CD4-positive, alpha-beta T cell treated with Interleukin-15 for 4 hours (primary cell): ENCODE measurements around the gene KLC3.

ENCODE experiments used
- DNase-seq: peaks from one replicate; pipeline ENCODE4 v3.0.0-alpha.2; 2020; ENCODE audit warnings: low spot score

The KLC3 gene

GRCh38 chr19:45376045-45376724, 35.6 kb downstream of the KLC3 start:
- no peak for DNase-seq

- DNase-seq = no peak
These were observed 39.6 kb downstream of the KLC3 start for GRCh38 chr19:45380107-45380506.

- no peak for DNase-seq
These were observed 41.9 kb downstream of the KLC3 start for GRCh38 chr19:45382426-45382825.

GRCh38 chr19:45385392-45386221, 45.1 kb downstream of the KLC3 start:
- no peak for DNase-seq

- DNase-seq = no peak
These were observed 50.8 kb downstream of the KLC3 start for GRCh38 chr19:45391346-45391745.

GRCh38 chr19:45391871-45392665, 51.5 kb downstream of the KLC3 start:
- DNase-seq = no peak

GRCh38 chr19:45395821-45396617, 55.5 kb downstream of the KLC3 start:
- DNase-seq = no peak

- no peak for DNase-seq
These were observed 59.6 kb downstream of the KLC3 start for GRCh38 chr19:45400192-45400591.
